Right lobe of liver (tissue), 6 donors: ENCODE data around the gene SRMS. TPM values are rescaled to one million over a fixed set of nuclear protein-coding genes. Genes with fewer than 3 reads are reported as not detected.
A peak's percentile ranks its signal among the peaks of the same experiment; 100 is the strongest.

Experiments used
- ATAC-seq, 4 donors: fragments of 200-7000 bp; cut with Tn5 transposase; one replicate each; pipeline ENCODE4 v1.9.1; 2020; ENCODE audit warnings: mild to moderate bottlenecking in 4 of 4, moderate library complexity in 4 of 4
- DNase-seq, 3 donors: peaks; one replicate each; pipeline ENCODE4 v3.0.0-alpha.2; 2020
- H3K27ac ChIP-seq, 3 donors: fragments of 200-600 bp; one replicate each; pipeline ENCODE4 v1.8.0; 2022
- H3K27me3 ChIP-seq, 2 donors: fragments of 200-600 bp; one replicate each; pipeline ENCODE4 v1.8.0; 2022
- H3K36me3 ChIP-seq, 4 donors: fragments of 200-600 bp; sonication (generic) in 1 of 4; one replicate each; pipeline versions ENCODE4 v1.5.1 to v1.8.0; 2017 to 2022; ENCODE audit warnings: control low read depth in 1 of 4
- H3K4me1 ChIP-seq, 4 donors: fragments of 200-600 bp; sonication (generic) in 1 of 4; one replicate each; pipeline versions ENCODE4 v1.5.1 to v1.8.0; 2017 to 2022; ENCODE audit warnings: control low read depth in 1 of 4
- H3K4me3 ChIP-seq, 3 donors: fragments of 200-600 bp; one replicate each; pipeline ENCODE4 v1.8.0; 2022
- H3K9me3 ChIP-seq, 4 donors: fragments of 200-600 bp; sonication (generic) in 1 of 4; one replicate each; pipeline versions ENCODE4 v1.5.1 to v1.8.0; 2017 to 2022; ENCODE audit warnings: control low read depth in 1 of 4
- POLR2A ChIP-seq: fragments of 450-650 bp; IDR thresholded peaks from one replicate; pipeline ENCODE4 v1.6.1; 2017; ENCODE audit warnings: antibody characterized with exemption, mild to moderate bottlenecking
- WGBS: methylation state at CpG from one replicate; pipeline ENCODE4 v1.1.6; 2018; ENCODE audit warnings: low coverage, low lambda C conversion rate; ENCODE audit not compliant: insufficient coverage; ENCODE audit errors: missing lambda C conversion rate; 5-methylcytosine and 5-hydroxymethylcytosine counted together
- intact Hi-C, 2 donors: fragments of 100-400 bp; cut with DNase I; formaldehyde crosslinking; loops; one replicate each; pipeline versions ENCODE4 v1.11.2 to v1.14.1; 2022
- total RNA-seq, 6 experiments: library from RNA; depleted of rRNA in 2 of 6; stranded (reverse); fragments of >200 nt in 2 of 6; fragmentation: NEBNext Ultra II Directional in 3 of 6; extraction: Animal tissue kit (Norgen Biotek cat#: 25700) in 3 of 6; gene quantifications; one replicate each; pipeline versions ENCODE4 v1.1.0 to v1.2.4, GENCODE V29; 2016 to 2023
- TF ChIP-seq, protein P1 (sequence below), 4 donors: fragments of 200-600 bp in 3 of 4; fragments of 450-650 bp in 1 of 4; IDR thresholded peaks; one replicate each; pipeline versions ENCODE4 v1.5.1 to v1.8.0; 2016 to 2022; ENCODE audit warnings: antibody characterized with exemption in 4 of 4, mild to moderate bottlenecking in 2 of 4
- donor health status: DM: no; HTN: yes; CAD: no.
- donor health status: DM: no; HTN: no; CAD: no.
- donor health status: DM: no; HTN: no; CAD: no.
- donor health status: DM: no; HTN: yes; CAD: no.
- donor health status: DM: no; HTN: yes; CAD: no.

SRMS gene
- total RNA-seq, 6 experiments from 2014 or later: not detected

DNA sequence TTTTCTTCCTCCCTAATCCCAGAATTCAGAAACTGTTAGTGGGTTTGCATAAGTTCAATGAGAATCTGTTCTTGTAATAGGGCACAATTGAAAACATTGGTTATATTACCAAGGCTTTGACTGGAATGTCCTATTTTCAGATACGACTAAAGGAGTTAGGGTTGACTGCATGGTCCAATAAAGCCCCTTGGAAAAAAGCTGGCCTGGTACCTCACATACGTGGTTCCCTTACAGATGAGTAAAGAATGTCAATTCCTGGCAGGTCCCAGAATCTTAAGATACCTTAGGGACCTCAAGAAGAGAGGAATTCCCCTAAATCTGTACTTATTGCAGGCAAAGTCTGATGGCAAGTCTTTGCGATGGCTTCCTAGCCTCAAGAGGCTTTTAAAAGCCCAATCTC lies 22.4 kb downstream of the SRMS start:
- no peak overlapping the region for H3K27ac ChIP-seq
- DNase-seq (no peak), ATAC-seq (no peak)
- intact Hi-C loops: no loop called here
- no peak for TF ChIP-seq POLR2A
- TF ChIP-seq, protein P1, sequence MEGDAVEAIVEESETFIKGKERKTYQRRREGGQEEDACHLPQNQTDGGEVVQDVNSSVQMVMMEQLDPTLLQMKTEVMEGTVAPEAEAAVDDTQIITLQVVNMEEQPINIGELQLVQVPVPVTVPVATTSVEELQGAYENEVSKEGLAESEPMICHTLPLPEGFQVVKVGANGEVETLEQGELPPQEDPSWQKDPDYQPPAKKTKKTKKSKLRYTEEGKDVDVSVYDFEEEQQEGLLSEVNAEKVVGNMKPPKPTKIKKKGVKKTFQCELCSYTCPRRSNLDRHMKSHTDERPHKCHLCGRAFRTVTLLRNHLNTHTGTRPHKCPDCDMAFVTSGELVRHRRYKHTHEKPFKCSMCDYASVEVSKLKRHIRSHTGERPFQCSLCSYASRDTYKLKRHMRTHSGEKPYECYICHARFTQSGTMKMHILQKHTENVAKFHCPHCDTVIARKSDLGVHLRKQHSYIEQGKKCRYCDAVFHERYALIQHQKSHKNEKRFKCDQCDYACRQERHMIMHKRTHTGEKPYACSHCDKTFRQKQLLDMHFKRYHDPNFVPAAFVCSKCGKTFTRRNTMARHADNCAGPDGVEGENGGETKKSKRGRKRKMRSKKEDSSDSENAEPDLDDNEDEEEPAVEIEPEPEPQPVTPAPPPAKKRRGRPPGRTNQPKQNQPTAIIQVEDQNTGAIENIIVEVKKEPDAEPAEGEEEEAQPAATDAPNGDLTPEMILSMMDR (IDR thresholded peaks at IDR 0.05): no peak
- no peaks in the 10 kb centered on the region for H3K27me3 ChIP-seq
- no peaks in the 10 kb centered on the region for H3K9me3 ChIP-seq
- H3K36me3 ChIP-seq: no peaks in the 10 kb centered on the region
- H3K4me3 ChIP-seq: no peak overlapping the region
- peaks cover 0 to 7% (median 2%) of the 10 kb centered on the region in 4 donors for H3K4me1 ChIP-seq
- 78% methylated on average over 3 of the region's 3 CpGs for WGBS

DNA sequence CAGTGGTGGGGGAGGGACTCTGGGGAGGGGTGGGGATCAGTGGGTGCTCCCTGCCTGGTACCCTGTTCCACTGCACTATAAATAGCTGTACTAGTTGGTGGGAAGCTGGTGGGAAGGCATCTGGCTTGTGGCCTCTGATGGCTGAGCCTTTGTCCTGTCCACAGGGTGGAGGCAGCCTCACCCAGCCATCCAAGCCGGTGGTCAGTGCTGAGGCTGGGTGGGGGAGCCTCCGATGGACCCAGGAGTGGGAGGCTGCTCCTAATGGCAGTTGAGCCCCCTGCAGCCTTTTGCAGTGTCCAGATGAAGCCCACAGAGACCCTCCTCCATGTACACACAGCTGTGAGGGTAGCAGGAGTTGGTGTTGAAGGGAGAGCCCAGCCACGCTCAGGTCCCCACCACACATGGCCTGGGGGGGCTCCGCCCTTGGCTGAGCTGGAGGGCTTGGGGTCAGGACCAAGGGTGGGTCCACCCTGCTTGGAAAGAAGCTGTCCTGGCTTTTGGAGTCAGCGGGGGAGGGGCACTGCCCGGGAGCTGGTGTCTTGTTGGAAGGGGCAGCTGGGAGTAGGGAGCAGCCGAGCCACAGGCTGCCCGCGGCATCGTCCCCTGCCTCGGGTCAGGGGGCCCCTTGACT lies 24.5 kb downstream of the SRMS start:
- Histone ChIP-seq H3K27ac (no peak overlapping the region), H3K4me1 (peaks cover 0 to 10% (median 2%) of the 10 kb centered on the region in 4 donors), H3K36me3 (no peaks in the 10 kb centered on the region), H3K27me3 (no peaks in the 10 kb centered on the region), H3K9me3 (no peaks in the 10 kb centered on the region), H3K4me3 (no peak overlapping the region)
- peak in 2 of 3 donors; percentile 28 to 53 for DNase-seq
- WGBS: no CpG with 5 or more reads among the region's 11 CpGs
- no peak for ATAC-seq
- TF ChIP-seq, protein P1 (IDR thresholded peaks at IDR 0.05): no peak
- TF ChIP-seq POLR2A: no peak
- intact Hi-C loops: no loop called here

DNA sequence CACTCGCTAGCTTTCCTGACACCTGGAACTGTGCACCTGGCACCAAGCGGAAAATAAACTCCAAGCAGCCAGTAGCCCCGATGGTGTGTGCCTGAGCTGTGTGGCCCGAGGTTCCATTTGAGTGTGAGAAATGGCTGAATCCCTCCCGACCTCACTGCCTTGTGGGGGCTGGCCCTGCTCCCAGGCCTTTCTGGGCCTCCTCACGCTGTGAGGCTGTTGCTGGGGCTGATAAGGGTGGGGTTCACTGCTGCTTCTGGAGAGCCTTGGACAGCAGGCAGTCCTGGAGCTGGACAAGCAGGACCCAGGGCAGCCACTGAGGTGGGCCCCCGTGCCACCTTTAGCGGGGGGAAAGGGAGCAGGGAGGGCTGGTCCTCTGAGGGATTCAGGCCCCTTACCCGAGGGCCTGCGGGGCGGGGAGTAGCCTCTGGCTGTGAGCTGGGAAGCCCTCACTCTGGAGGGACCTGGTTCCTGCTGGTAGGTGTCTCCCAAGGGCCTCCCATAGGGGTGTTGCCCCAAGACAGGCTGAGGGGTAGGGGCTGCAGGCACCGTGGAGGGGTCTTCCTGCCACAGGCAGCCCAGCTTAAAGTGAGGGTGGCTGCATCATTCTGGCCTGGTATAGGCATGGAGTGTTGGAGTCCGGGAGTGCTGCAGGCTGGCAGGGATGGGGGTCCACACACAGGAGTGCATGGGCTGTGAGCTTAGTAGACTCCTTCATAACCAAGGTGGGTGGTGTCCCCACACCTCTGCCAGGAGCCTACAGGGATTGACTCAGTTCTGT lies 25.3 kb downstream of the SRMS start:
- H3K9me3 ChIP-seq: no peaks in the 10 kb centered on the region
- TF ChIP-seq, protein P1 (IDR thresholded peaks at IDR 0.05): no peak
- no peak for TF ChIP-seq POLR2A
- H3K27me3 ChIP-seq: no peaks in the 10 kb centered on the region
- 52% methylated on average over 3 of the region's 13 CpGs for WGBS
- H3K36me3 ChIP-seq: no peaks in the 10 kb centered on the region
- DNase-seq (peak; percentile 21 to 48 (median 42)), ATAC-seq (no peak)
- H3K4me3 ChIP-seq: no peak overlapping the region
- H3K4me1 ChIP-seq: peaks cover 0 to 10% (median 2%) of the 10 kb centered on the region in 4 donors
- no peak overlapping the region for H3K27ac ChIP-seq
- intact Hi-C loops: no loop called here

DNA sequence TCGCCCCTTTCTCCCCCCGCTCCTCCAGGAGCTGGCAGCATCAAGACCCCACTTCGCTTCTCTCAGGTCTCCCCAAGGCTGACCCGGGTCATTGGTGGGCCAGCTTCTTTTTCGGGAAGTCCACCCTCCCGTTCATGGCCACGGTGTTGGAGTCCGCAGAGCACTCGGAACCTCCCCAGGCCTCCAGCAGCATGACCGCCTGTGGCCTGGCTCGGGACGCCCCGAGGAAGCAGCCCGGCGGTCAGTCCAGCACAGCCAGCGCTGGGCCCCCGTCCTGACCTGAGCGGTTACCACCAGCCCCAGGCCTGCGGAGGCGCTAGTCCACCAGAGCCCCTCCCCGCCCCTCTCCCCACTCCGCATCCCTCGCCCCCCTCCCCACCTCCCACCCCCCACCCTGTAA lies 25.9 kb downstream of the SRMS start:
- intact Hi-C loops: no loop called here
- TF ChIP-seq POLR2A: no peak
- TF ChIP-seq, protein P1 (IDR thresholded peaks at IDR 0.05): no peak
- 60% methylated on average over 5 of the region's 23 CpGs for WGBS
- DNase-seq (peak; percentile 36 to 56 (median 44)), ATAC-seq (no peak)
- no peaks in the 10 kb centered on the region for H3K9me3 ChIP-seq
- H3K4me3 ChIP-seq: peak overlapping the region; percentile 67 to 78 (median 75)
- no peaks in the 10 kb centered on the region for H3K36me3 ChIP-seq
- H3K27ac ChIP-seq: peak overlapping the region in 2 of 3 donors; percentile 94 to 98
- peaks cover 0 to 10% (median 2%) of the 10 kb centered on the region in 4 donors for H3K4me1 ChIP-seq
- no peaks in the 10 kb centered on the region for H3K27me3 ChIP-seq
